ENCODE measurements around the gene PCBP3.

The PCBP3 gene

GRCh38 chr21:45874716-45875415, 231.3 kb downstream of the PCBP3 start:
- H3K4me3 ChIP-seq (ENCODE audit: control insufficient read depth, low read depth, low read length): peak overlapping the region; percentile 20
- peak; percentile 97 for DNase-seq (ENCODE audit: low read depth)
- TF ChIP-seq CTCF (conservative IDR thresholded peaks at IDR 0.05; ENCODE audit: control insufficient read depth, insufficient read depth, low read depth, low read length): no peak

- no peak overlapping the region for H3K4me3 ChIP-seq (ENCODE audit: control insufficient read depth, low read depth, low read length)
- no peak for TF ChIP-seq CTCF (conservative IDR thresholded peaks at IDR 0.05; ENCODE audit: control insufficient read depth, insufficient read depth, low read depth, low read length)
- no peak for DNase-seq (ENCODE audit: low read depth)
Measured at GRCh38 chr21:45875416-45875760, 231.9 kb downstream of the PCBP3 start.

GRCh38 chr21:45875881-45876280, 232.4 kb downstream of the PCBP3 start:
- no peak overlapping the region for H3K4me3 ChIP-seq (ENCODE audit: control insufficient read depth, low read depth, low read length)
- TF ChIP-seq CTCF (conservative IDR thresholded peaks at IDR 0.05; ENCODE audit: control insufficient read depth, insufficient read depth, low read depth, low read length): no peak
- DNase-seq (ENCODE audit: low read depth): no peak

GRCh38 chr21:45876381-45877170, 233.1 kb downstream of the PCBP3 start:
- DNase-seq (ENCODE audit: low read depth): no peak
- no peak overlapping the region for H3K4me3 ChIP-seq (ENCODE audit: control insufficient read depth, low read depth, low read length)
- TF ChIP-seq CTCF (conservative IDR thresholded peaks at IDR 0.05; ENCODE audit: control insufficient read depth, insufficient read depth, low read depth, low read length): no peak

GRCh38 chr21:45877171-45877438, 233.6 kb downstream of the PCBP3 start:
- H3K4me3 ChIP-seq (ENCODE audit: control insufficient read depth, low read depth, low read length): no peak overlapping the region
- TF ChIP-seq CTCF (conservative IDR thresholded peaks at IDR 0.05; ENCODE audit: control insufficient read depth, insufficient read depth, low read depth, low read length): no peak
- DNase-seq (ENCODE audit: low read depth): no peak

GRCh38 chr21:45877821-45878469, 234.4 kb downstream of the PCBP3 start:
- TF ChIP-seq CTCF (conservative IDR thresholded peaks at IDR 0.05; ENCODE audit: control insufficient read depth, insufficient read depth, low read depth, low read length): no peak

More at GRCh38 chr21:45877821-45878469, 234.4 kb downstream of the PCBP3 start:
- H3K4me3 ChIP-seq (ENCODE audit: control insufficient read depth, low read depth, low read length): no peak overlapping the region
- DNase-seq (ENCODE audit: low read depth): peak; percentile 31
